Subcutaneous adipose tissue (tissue), 4 donors: ENCODE data around the gene SLC10A7. TPM values are rescaled to one million over a fixed set of nuclear protein-coding genes. Genes with fewer than 3 reads are reported as not detected.

Experiments used
- total RNA-seq, 4 donors: library from RNA; depleted of rRNA; stranded (reverse); fragments of >200 nt; gene quantifications; one replicate each; pipeline ENCODE4 v1.1.0, GENCODE V29; 2016
- TF ChIP-seq, protein P1 (sequence below): fragments of 450-650 bp; IDR thresholded peaks from one replicate; pipeline ENCODE4 v1.5.1; 2016; ENCODE audit warnings: low read depth, mild to moderate bottlenecking, control low read depth, antibody characterized with exemption, moderate library complexity

The SLC10A7 gene
- total RNA-seq, 4 donors from 2014 or later = 10.2 to 18.1 (median 12.9) TPM

- TF ChIP-seq, protein P1, sequence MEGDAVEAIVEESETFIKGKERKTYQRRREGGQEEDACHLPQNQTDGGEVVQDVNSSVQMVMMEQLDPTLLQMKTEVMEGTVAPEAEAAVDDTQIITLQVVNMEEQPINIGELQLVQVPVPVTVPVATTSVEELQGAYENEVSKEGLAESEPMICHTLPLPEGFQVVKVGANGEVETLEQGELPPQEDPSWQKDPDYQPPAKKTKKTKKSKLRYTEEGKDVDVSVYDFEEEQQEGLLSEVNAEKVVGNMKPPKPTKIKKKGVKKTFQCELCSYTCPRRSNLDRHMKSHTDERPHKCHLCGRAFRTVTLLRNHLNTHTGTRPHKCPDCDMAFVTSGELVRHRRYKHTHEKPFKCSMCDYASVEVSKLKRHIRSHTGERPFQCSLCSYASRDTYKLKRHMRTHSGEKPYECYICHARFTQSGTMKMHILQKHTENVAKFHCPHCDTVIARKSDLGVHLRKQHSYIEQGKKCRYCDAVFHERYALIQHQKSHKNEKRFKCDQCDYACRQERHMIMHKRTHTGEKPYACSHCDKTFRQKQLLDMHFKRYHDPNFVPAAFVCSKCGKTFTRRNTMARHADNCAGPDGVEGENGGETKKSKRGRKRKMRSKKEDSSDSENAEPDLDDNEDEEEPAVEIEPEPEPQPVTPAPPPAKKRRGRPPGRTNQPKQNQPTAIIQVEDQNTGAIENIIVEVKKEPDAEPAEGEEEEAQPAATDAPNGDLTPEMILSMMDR = no peak
These were observed 175.5 kb downstream of the SLC10A7 start for GRCh38 chr4:146346276-146346675.

GRCh38 chr4:146343776-146344175 lies 178.0 kb downstream of the SLC10A7 start:
- TF ChIP-seq, protein P1 = no peak

- TF ChIP-seq, protein P1 = no peak
These were observed 178.5 kb downstream of the SLC10A7 start for GRCh38 chr4:146343199-146343598.

- TF ChIP-seq, protein P1 = no peak
These were observed 179.0 kb downstream of the SLC10A7 start for GRCh38 chr4:146342600-146343192.

GRCh38 chr4:146340798-146341197 lies 180.9 kb downstream of the SLC10A7 start:
- TF ChIP-seq, protein P1 = no peak

DNA sequence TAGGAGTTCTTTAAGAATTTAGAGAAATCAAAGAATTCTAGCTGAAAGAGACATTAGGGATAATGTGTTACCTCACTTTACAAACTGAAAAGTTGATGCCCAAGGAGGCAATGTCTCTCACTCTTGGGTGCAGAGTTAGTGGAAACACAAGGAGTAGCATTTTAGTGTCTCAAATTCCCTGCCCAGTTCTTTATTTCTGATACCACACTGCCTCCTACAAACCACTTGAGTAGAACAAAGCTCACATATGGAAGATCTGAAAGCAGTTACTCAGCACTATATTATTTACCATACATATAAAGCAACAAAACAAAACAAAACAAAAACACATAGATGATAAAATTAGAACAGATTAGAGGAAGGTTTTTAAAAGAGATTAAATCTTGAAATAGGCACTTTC lies 183.2 kb downstream of the SLC10A7 start:
- TF ChIP-seq, protein P1 = no peak

DNA sequence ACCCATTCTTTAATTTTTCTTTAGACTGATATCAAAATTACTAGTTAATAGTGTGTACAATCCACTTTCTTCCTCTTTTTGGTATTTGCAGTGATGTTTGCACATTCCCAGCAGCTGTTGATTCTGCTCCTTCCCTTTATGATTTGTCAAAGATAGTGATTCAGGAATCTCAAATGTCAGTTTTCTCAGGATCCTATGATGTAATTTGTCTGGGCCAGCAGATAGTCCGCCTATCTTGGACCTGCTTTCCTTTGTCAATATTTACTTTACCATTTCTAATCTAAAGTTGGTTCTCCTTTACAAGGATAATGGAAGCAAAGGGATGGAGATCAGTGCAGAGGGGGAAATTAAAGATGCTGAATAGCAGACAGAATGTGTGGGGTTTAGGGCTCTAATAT lies 185.3 kb downstream of the SLC10A7 start:
- TF ChIP-seq, protein P1 = no peak
